HG03135 (cell line): Measurements from ENCODE around the gene MCM8.

ENCODE experiments used
- ATAC-seq: cut with Tn5 transposase; IDR thresholded peaks from one replicate; pipeline ENCODE4 v1.9.1; 2021; ENCODE audit warnings: mild to moderate bottlenecking, moderate library complexity; ENCODE audit not compliant: unreplicated experiment

The MCM8 gene

DNA sequence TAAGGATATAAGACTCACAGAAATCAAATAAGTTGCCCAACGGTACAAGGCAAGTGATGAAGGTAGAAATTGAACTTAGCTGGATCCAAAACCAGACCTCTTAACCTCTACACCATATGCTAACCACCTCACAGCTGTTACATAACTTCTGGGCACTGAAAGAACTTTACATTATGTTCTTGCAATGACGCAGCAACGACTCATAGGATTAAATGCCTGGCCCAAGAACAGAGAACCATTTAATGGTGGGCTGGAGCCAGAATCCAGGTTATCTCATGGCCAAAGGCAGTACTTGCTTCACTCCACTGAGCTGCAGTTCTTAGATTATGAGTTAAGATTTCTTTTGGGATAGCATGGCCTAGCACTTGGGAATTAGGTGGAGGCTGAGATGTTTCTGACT, 4.5 kb upstream of the MCM8 start:
- no peak for ATAC-seq

DNA sequence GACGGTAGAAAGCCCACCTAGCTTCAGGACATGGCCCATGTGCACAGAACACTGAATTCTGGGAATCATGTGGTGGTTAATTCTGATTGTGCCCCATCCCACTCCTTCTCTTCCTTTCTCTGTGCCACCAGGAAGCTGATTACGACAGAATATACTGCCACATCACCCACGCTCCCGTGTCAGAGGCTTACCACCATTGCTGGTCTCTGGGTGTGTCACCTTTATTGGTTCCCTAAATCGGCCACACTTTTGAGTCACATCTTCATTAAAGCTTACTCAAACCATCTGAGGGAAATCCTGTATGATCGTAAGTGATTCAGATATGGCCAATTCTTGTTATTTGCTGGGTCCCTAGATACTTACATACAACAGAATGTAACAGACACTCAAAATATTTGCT, 3.2 kb upstream of the MCM8 start:
- no peak for ATAC-seq

DNA sequence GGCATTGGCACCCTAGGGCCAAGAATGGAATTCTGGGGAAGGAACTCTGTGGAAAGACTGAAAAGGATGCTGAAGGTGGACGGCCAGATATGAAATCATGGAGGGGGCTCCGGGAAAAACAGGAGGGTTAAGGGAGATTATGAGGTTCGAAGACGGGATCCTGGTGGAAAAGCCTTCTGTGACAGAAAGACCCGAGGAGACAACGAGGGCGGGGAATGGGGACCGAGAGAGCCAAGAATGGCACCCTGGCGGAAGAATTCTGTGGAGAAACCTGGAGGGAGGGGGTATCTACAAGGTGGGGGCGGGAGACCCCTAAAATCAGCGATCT, 545 bp upstream of the MCM8 start:
- peak; percentile 1 for ATAC-seq

DNA sequence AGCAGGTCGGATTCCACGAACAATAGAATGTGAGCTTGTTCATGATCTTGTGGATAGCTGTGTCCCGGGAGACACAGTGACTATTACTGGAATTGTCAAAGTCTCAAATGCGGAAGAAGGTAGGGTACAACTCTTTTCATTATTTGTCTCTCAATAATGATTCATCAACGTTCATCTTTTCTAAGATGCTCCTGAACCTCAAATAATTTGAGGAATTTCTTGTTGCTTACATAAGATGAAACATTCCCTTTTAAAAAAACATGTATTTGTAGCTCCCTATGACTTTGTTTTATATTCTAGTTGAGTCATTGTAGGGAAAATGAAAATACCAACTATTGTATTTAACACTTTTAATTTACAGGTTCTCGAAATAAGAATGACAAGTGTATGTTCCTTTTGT, 17.0 kb downstream of the MCM8 start:
- ATAC-seq, result no peak

DNA sequence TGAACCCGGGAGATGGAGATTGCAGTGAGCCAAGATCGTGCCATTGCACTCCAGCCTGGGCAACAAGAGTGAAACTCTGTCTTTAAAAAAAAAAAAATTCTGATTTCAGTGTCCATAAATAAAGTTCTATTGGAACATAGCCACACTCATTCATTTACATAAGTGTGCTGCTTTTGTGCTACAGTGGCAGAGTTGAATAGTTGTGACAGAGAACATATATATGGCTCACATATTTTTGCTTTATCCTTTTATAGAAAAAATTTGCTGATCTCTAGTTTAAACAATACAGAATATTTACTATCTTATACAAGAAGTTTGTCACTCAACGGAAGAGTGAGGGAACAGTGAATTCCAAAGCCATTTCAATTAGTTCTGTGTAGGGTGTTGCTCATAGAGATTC, 18.0 kb downstream of the MCM8 start:
- ATAC-seq, result no peak

DNA sequence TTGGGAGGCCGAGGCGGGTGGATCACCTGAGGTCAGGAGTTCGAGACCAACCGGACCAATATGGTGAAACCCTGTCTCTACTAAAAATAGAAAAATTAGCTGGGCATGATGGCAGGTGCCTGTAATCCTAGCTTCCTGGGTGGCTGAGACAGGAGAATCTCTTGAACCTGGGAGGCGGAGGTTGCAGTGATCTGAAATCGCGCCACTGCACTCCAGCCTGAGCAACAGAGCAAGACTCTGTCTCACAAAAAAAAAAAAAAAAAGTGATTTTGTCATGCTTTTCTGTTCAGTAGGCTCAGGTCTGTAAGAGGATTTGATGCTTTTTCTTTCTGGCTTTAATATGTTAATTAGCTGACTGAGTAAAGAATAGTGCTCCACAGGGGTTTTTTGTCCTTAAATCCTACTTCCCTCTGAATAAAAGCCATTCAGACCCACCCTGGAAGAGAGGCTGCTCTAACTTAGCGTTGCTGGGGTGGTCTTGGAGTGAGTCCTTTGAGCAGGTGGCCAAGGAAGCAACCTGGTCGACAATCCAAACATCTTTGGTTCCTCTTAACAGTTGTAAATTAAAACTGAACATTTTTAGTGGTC, 19.0 kb downstream of the MCM8 start:
- ATAC-seq, result no peak

DNA sequence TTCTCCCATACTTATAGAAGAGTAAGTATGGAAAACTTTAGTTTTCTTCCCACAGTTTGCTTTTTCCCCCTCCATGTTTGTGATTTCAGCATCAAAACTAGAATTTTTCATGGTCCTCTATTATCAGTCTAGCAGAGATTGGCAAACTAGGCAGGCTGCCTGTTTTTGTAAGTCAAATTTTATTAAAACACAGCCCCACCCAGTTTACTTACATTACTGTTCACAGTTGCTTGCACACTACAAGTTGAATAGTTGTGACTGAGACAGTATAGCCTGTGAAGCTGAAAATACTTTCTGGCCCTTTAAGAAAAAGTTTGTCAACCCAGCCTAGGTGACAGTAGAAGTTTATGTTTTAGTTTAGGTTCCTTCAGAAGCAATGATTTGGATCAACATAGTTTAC, 19.5 kb downstream of the MCM8 start:
- ATAC-seq, result no peak

DNA sequence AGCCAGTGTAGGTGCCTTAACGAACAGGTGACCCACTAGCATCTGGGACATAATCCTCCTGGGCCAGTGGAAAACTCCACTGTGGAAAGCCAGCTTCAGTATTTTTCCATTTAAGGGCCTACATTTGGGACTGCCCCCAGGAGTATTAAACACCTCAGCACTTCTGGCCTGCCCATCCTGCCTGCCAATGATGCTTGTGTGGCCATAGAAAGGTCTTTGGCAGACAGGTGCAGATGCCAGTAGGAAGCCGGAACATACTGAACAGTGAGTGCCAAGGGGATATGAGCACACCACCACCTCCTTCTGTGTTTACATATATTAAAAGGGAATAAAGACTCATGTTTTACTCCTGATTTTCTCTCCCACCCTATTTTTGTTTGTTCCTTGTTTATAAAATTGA, 19.9 kb downstream of the MCM8 start:
- ATAC-seq, result no peak

DNA sequence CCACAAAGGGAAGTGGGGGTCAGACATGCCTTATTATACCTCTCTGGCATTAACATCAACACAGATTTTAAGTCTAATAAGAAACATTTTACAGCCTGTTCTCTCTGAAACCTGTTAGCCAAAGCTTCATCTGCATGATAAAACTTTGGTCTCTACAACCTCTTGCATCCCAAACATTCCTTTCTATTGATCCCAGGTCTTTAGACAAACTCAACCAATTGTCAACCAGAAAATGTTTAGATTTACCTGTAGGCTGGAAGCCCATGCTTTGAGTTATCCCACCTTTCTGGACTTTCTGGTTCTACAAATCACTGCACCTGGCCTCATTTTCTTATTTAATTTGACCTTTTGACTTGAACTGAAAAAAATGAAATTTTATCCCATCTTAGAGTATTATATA, 20.8 kb downstream of the MCM8 start:
- no peak for ATAC-seq

DNA sequence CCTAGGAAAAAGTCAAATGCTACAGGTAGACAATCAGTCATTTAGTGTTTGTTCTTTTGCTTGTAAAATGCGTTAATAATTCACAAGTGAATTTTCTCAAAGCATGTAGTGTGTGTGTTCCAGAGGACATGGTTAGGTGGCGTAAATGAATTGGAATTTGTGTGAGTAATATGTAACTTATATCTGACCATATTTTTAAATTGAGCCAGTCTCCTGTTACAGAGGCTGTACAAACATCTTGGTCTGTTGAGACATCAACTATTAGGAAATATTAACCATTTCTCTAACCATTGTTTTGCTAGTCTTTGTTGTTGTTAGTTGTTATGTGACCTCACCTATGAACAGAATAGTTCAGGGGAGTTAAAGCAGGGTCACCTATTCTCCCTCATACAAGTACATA, 22.7 kb downstream of the MCM8 start:
- ATAC-seq, result no peak

DNA sequence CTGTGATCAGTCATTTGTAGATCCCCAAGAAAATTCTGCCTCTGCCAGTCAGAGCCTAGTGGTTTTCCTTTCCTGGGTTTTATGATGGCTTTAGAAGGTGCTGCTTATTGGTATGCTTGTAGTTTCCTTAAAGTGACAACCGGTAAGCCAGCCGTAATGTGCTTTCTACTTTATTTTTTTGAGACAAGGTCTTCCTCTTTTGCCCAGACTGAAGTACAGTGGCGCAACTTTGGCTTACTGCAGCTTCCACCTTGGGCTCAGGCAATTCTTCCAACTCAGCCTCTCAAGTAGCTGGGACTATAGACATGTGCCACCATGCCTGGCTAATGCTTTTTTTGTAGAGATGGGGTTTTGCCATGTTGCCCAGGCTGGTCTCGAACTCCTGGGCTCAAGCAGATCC, 23.5 kb downstream of the MCM8 start:
- no peak for ATAC-seq

DNA sequence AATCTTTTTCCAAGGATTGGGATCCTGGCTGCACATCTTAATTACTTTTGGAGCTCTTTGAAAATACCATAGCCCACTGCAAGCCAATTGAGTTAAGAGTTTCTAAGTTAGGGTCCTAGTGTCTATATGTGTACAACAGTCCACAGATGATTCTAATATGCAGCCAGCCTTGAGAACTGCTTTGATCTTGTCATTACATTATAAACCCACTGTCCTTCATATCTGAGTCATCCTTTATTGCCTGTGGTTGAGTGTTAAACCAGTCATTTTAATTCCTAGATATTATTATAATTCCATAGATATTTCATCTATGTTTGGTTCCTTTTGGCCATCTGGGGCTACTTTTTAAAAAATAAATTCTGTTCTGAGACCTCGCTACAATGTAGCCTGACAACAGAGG, 24.1 kb downstream of the MCM8 start:
- ATAC-seq, result no peak

DNA sequence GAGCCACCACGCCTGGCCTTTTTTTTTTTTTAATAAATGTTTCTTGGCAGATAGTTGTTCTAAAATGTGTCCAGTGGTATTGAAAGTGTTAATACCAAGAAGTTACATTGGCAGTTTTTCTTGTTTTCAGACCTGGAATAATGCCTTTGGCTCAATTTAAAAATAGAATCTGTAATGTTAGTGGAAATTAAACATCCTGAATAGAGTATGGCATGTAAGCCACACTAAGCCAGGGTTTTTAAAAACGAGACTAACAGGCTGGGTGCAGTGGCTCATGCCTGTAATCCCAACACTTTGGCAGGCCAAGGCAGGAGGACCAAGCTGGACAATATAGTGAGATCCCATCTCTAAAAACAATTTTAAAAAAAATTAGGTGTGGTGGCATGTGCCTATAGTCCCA, 25.3 kb downstream of the MCM8 start:
- ATAC-seq, result no peak

DNA sequence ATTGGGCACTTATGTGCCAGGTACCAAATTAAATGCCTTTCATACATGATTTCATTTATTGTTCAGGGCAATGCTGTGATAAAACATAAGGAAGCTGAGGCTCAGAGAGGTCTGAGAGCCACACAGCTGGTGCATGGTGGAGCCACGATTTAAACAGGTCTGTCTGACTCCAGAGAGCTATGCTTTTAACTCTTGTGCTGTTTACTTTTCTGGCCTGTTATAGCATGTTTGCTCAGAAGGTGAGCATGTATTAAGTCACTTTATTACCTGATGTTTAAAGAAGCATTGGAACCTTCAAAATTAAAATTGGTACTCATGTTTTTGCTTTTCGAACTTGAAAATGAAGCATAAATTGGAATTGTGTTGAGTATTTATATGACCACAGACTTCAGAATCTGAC, 26.8 kb downstream of the MCM8 start:
- ATAC-seq, result no peak

DNA sequence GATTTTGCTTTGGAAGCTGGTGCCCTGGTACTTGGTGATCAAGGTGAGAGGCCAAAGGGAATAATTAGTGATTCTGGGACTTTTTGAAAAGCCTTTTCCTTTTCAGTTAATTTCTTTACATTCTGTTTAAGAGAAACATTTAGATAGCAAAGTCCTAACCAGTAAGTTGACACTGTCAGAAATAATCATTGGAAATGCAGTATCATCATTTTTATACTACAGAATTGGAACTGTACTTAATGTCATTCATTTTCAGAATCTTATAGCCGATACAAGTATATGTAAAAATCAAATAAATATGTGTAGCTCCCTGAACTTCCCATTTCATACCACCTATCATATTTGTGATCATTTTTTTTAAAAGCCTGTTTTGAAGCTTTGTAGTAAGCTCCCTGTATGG, 27.5 kb downstream of the MCM8 start:
- no peak for ATAC-seq

DNA sequence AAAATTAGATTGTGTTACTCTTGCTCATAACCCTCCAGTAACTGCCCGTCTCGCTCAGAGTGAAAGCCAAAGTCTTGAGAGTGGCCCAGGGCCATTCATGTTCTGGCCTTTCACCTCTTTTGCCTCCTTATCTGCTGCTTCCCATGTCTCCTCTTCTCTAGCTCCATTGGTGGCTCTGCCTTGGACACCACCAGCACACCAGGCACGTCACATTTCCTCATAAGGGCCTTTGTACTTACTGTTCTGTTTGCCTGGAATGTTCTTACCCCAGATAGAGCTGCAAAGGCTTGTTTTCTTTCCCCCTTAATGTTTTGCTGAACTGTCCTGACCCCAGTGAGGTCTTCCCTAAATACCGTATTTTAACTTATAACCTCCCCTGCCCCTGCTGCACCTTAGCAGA, 29.3 kb downstream of the MCM8 start:
- no peak for ATAC-seq

DNA sequence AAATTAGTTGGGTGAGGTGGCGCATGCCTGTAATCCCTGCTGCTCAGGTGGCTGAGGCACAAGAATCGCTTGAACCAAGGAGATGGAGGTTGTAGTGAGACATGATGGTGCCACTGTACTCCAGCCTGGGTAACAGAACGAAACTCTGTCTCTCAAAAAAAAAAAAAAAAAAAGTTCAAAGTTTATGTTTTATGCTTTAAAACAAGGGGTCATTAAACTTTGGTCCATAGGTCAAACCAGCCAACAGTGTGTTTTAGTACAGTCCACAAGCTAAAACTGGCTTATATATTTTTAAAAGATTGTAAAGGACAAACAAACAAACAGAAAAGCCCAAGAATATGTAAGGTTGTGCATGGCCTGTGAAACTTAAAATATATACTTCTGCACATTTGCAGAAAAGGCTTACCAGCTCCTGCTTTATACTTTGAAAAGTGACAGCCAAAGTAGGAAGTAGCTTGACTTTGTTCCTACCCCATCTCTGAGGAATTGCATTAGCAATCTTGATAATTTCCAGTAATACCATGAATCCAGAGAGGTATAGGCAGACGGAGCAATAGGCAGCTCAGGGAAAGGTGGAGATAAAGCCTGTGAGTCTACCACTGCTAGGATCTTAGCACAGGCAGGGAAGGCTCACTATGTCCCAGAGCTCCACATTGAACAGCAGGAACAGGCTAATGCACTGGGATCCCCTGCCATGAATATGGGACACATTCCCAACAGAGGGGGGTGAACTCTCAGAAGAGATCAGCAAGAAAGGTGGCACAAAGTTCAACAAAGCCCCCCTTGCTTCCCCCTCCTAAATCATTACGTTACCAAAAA, 30.5 kb downstream of the MCM8 start:
- no peak for ATAC-seq

DNA sequence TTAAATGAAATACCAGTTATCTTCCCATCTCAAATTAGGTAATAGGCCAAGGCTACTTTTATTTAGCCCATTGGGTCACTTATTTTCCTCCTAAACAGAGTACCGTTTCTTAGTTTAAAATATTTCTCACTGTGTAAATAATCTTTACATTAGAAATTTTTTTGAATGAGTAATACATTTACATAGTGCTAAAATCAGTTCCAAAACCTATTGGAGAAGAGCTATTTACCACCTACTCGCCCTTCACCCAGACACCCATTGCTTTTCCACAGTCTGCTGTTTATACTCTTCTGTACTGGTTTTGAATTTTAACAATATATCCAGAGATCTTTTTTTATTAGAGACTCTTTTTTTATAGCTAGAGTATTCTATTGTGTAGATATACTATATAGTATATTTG, 36.9 kb downstream of the MCM8 start:
- ATAC-seq, result no peak

DNA sequence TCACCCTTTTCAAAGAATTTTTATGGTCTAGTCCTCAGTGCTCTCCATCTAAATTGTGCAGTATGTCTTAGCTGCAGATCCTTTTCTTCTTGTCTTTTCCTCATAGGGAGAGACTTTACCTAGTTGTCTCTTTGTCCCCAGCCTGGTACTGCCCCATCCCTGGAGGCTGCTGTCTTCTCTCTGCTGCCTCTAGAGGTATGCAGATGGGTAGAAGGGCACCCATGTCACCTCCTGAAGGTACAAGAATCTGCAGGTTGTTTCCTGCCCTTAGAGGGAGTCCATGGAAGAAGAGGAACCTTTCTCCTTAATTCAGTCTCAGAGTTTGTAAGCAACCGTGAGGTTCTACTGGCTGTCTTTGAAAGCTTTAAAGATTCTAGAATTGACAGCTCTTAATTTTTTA, 39.1 kb downstream of the MCM8 start:
- ATAC-seq, result no peak

DNA sequence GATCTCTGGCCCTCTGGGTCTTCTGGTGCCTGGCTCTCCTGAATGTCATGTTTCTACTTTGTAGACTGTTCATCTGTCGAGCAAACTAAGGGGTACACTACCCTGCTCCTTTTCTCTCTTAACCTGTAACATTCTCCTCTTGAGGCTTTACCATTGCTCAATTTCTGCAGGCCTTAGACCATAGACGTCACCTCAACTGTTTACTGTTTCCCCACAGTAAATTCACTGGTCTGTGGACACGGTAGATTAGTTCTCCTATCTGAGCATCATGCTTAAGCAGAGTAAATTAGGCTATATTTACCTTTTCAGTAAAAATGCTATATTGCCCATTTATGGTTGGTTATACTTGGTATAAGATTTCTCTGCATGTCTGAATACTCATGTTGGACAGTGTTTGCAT, 40.5 kb downstream of the MCM8 start:
- no peak for ATAC-seq

DNA sequence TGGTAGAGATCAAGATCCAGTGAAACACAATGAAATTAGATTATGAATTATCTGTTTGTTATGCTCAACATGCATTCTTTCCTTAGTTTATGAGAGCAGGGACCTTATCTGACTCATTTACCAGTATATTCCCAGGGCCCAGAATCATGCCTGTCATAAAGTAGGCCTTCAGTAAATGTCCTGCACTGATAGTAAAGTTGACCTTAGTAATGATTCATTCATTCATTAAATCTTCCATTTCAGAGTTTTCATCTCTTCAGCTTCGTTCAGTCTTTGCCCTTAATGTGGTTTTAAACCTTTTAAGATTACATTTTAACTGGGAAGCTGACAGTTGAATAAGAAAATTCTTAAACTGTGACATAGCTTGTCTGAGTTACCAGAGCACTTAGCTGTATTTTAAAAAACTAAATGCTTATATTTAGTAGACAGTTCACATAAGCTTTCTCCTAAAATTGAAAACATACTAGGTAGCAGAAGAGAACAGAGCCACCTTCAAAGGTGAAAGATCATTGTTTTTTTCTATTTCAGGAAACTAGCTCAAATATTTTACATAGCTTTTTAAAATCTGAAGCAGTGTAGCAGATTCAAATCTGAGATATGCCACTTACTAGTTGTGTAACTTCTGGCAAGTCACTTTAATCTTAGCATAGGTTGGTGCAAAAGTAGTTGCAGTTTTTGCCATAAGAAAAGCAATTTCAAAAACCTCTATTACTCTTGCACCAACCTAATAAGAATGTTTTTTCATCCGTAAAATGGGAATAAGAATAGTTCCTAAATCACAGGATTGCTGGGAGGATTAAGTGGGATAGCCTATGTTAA, 41.4 kb downstream of the MCM8 start:
- no peak for ATAC-seq

DNA sequence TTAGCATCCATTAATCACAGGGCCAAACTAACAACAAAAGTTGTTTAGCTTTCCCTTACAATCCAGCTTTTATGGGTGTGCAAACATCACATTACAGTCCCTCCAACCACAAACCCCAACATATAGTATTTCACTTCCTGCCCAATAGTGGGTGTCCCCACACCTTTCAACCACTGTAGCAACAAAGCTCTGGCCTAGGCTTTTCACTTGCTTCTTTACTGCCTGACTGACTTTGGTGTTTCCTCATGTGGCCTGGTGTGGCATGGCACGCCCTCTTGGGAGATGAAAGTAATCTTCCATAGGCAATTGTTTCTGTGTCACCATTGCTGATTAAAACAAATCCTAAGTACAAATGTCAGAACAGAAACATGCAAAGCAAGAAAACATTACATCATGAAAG, 46.3 kb downstream of the MCM8 start:
- peak; percentile 92 for ATAC-seq
